B cell (primary cell): ENCODE measurements around the gene MEG3. TPM values are rescaled to one million over a fixed set of nuclear protein-coding genes. Genes with fewer than 3 reads are reported as not detected.

Source experiments
- ATAC-seq: fragments of 200-7000 bp; cut with Tn5 transposase; one replicate; pipeline ENCODE4 v1.10.0; 2021; ENCODE audit warnings: low read depth, mild to moderate bottlenecking, moderate number of reproducible peaks, moderate library complexity
- CTCF ChIA-PET: fragments of 350-600 bp; sonication (Branson Sonifier 250); formaldehyde crosslinking; loops from one replicate; lab custom pipeline; 2021; ENCODE audit warnings: antibody characterized with exemption, inconsistent platforms; lab: Charles Lee
- POLR2A ChIA-PET: fragments of 350-600 bp; sonication (Branson Sonifier 250); formaldehyde crosslinking; loops from one replicate; lab custom pipeline; 2021; ENCODE audit warnings: antibody characterized with exemption; lab: Charles Lee
- DNase-seq: peaks from one replicate; pipeline ENCODE4 v3.0.0; 2013
- H2AFZ ChIP-seq: 2 replicates; pipeline ENCODE4 v1.6.1; 2012; ENCODE audit warnings: mild to moderate bottlenecking, low read depth, low read length; ENCODE audit not compliant: insufficient read depth, poor library complexity, severe bottlenecking
- H3K27ac ChIP-seq, 2 donors: 1 replicate in 1 of 2; 2 replicates in 1 of 2; pipeline ENCODE4 v1.5.1; 2012 to 2013; ENCODE audit warnings: low read length in 2 of 2, mild to moderate bottlenecking in 2 of 2, moderate library complexity in 1 of 2
- H3K27me3 ChIP-seq, 4 experiments: fragments of 200-600 bp in 1 of 4; sonication (generic) in 1 of 4; replicated peaks in 1 of 4; 1 replicate in 2 of 4; 2 replicates in 2 of 4; pipeline versions ENCODE4 v1.6.1 to v1.7.0; 2013 to 2016; ENCODE audit warnings: low read length in 3 of 4, mild to moderate bottlenecking in 2 of 4, mixed read lengths in 1 of 4, moderate library complexity in 1 of 4; ENCODE audit not compliant: insufficient read depth in 4 of 4, control insufficient read depth in 3 of 4; ENCODE audit errors: control extremely low read depth in 1 of 4
- H3K36me3 ChIP-seq, 2 experiments: replicated peaks in 1 of 2; 1 replicate in 1 of 2; 2 replicates in 1 of 2; pipeline versions ENCODE4 v1.6.1 to v1.7.1; 2013; ENCODE audit warnings: low read length in 1 of 2; ENCODE audit not compliant: insufficient read depth in 2 of 2, control insufficient read depth in 1 of 2; ENCODE audit errors: control extremely low read depth in 1 of 2, extremely low read depth in 1 of 2
- H3K4me1 ChIP-seq, 2 donors: fragments of 200-600 bp in 1 of 2; sonication (generic) in 1 of 2; 1 replicate in 1 of 2; 2 replicates in 1 of 2; pipeline versions ENCODE4 v1.5.1 to v1.6.1; 2013 to 2017; ENCODE audit warnings: low read length in 2 of 2; ENCODE audit not compliant: control insufficient read depth in 2 of 2, insufficient read depth in 2 of 2
- H3K4me2 ChIP-seq: replicated peaks from 2 replicates; pipeline ENCODE3; 2012; ENCODE audit warnings: mild to moderate bottlenecking, low read depth, low read length; ENCODE audit not compliant: poor library complexity, severe bottlenecking
- H3K4me3 ChIP-seq, 5 experiments: fragments of 200-600 bp in 1 of 5; sonication (generic) in 1 of 5; 1 replicate in 3 of 5; 2 replicates in 2 of 5; pipeline versions ENCODE4 v1.5.1 to v1.7.0; 2011 to 2016; ENCODE audit warnings: low read length in 4 of 5, mild to moderate bottlenecking in 4 of 5, low read depth in 2 of 5, control low read depth in 1 of 5, moderate library complexity in 1 of 5; ENCODE audit not compliant: insufficient read depth in 1 of 5; ENCODE audit errors: control extremely low read depth in 1 of 5, extremely low read depth in 1 of 5
- H3K79me2 ChIP-seq: fragments of 200-600 bp; sonication (generic); one replicate; pipeline ENCODE4 v1.6.0; 2016; ENCODE audit warnings: low read length; ENCODE audit not compliant: control insufficient read depth, insufficient read depth
- H3K9ac ChIP-seq: fragments of 200-600 bp; sonication (generic); 2 replicates; pipeline ENCODE4 v1.6.1; 2017; ENCODE audit warnings: mild to moderate bottlenecking, low read length, moderate library complexity
- H3K9me3 ChIP-seq, 3 donors: one replicate each; pipeline versions ENCODE4 v1.6.1 to v1.7.1; 2013; ENCODE audit warnings: low read length in 2 of 3; ENCODE audit not compliant: control insufficient read depth in 2 of 3, insufficient read depth in 1 of 3; ENCODE audit errors: control extremely low read depth in 1 of 3
- H4K20me1 ChIP-seq: 2 replicates; pipeline ENCODE4 v1.6.0; 2012; ENCODE audit warnings: mild to moderate bottlenecking, low read length; ENCODE audit not compliant: insufficient read depth, control insufficient read depth, poor library complexity, severe bottlenecking
- H3K27ac Mint-ChIP-seq: one replicate; pipeline ENCODE4 v1.8.0; 2021; ENCODE audit warnings: mixed read lengths
- H3K27me3 Mint-ChIP-seq: one replicate; pipeline ENCODE4 v1.8.0; 2021; ENCODE audit warnings: mixed read lengths
- H3K4me1 Mint-ChIP-seq: one replicate; pipeline ENCODE4 v1.8.0; 2021; ENCODE audit warnings: mixed read lengths
- H3K4me3 Mint-ChIP-seq: one replicate; pipeline ENCODE4 v1.8.0; 2021; ENCODE audit warnings: mixed read lengths
- H3K9me3 Mint-ChIP-seq: one replicate; pipeline ENCODE4 v1.8.0; 2022; ENCODE audit warnings: mixed read lengths; ENCODE audit not compliant: insufficient read depth
- EZH2 ChIP-seq: IDR thresholded peaks from 2 replicates; pipeline ENCODE4 v1.6.1; 2012; ENCODE audit warnings: borderline replicate concordance, low read depth, mild to moderate bottlenecking, moderate library complexity, low read length; ENCODE audit not compliant: insufficient read depth, poor library complexity, severe bottlenecking
- WGBS: methylation state at CpG from one replicate; pipeline ENCODE4 v1.1.5; 2013; ENCODE audit warnings: missing lambda C conversion rate; ENCODE audit not compliant: insufficient coverage; 5-methylcytosine and 5-hydroxymethylcytosine counted together
- intact Hi-C: fragments of 100-400 bp; cut with micrococcal nuclease; formaldehyde crosslinking; loops from one replicate; pipeline ENCODE4 v1.10.0; 2022
- polyA plus RNA-seq: library from polyadenylated mRNA; depleted of rRNA; stranded (reverse); fragments of >200 nt; gene quantifications from 2 replicates; pipeline ENCODE4 v1.2.3, GENCODE V29; 2012
- total RNA-seq, 2 donors: library from RNA; stranded (reverse); fragments of 120-200 nt in 1 of 2; gene quantifications; 1 replicate in 1 of 2; 2 replicates in 1 of 2; pipeline versions ENCODE4 v1.2.3 to v1.2.4, GENCODE V29; 2013 to 2022
- TF ChIP-seq, protein P1 (sequence below): fragments of 200-600 bp; IDR thresholded peaks from one replicate; pipeline ENCODE4 v1.8.0; 2022; ENCODE audit warnings: antibody characterized with exemption, mild to moderate bottlenecking

Gene MEG3
- total and polyA plus RNA-seq, 2 donors (not counting 1 experiment from before 2014, with no cell fraction given), result 0.13 TPM; not detected in 1

DNA sequence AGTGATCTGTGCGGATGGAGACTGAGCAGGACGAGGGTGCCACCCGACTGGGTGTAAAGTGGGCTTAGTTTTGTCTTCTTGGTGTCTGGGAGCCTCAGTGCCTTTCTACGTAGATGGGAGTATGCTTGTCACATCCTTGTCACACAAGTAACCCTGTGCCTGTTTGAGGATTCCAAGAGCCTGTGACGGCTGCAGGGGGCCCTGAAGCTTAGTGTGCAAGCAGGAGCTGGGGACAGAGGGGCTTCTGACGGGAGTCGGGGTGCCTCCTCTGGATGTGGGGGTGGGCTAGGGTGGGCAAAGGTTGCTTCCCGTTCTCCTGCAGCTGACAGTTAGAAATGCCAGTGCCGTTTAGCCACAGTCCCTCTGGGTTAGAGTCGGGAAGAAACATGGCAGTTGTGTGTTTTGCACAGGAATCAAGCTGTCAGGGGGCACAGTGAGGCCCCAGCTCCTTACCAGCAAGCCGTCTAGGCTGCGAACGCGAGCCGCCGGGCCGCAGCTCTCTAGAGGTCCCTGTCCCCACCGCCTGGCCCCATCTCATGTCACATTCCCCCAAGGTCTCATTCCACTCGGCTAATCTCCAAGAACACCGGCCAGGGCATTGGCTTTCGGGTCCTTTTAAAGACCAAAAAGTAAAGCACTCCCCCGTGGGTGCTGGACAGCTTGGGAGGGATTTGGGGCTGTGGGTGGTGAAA, 70.6 kb downstream of the MEG3 start:
- Histone ChIP-seq H4K20me1 (no peaks in the 10 kb centered on the region), H3K27me3 (peaks cover 0 to 25% (median 2%) of the 10 kb centered on the region in 4 experiments), H3K9me3 (peaks cover 0 to 9% (median 0%) of the 10 kb centered on the region in 3 donors), H3K36me3 (no peaks in the 10 kb centered on the region), H3K27ac (no peak overlapping the region), H2AFZ (no peak overlapping the region), H3K4me3 (no peak overlapping the region), H3K9ac (no peak overlapping the region), H3K79me2 (no peaks in the 10 kb centered on the region), H3K4me2 (no peak overlapping the region), H3K4me1 (no peaks in the 10 kb centered on the region)
- ChIA-PET POLR2A (no interaction called here), CTCF (no interaction called here)
- Mint-ChIP-seq H3K27me3 (peaks cover 32% of the 10 kb centered on the region), H3K9me3 (no peaks in the 10 kb centered on the region), H3K4me3 (no peak overlapping the region), H3K4me1 (no peaks in the 10 kb centered on the region), H3K27ac (no peak overlapping the region)
- no peak for ATAC-seq
- TF ChIP-seq EZH2, result no peak
- TF ChIP-seq, protein P1, sequence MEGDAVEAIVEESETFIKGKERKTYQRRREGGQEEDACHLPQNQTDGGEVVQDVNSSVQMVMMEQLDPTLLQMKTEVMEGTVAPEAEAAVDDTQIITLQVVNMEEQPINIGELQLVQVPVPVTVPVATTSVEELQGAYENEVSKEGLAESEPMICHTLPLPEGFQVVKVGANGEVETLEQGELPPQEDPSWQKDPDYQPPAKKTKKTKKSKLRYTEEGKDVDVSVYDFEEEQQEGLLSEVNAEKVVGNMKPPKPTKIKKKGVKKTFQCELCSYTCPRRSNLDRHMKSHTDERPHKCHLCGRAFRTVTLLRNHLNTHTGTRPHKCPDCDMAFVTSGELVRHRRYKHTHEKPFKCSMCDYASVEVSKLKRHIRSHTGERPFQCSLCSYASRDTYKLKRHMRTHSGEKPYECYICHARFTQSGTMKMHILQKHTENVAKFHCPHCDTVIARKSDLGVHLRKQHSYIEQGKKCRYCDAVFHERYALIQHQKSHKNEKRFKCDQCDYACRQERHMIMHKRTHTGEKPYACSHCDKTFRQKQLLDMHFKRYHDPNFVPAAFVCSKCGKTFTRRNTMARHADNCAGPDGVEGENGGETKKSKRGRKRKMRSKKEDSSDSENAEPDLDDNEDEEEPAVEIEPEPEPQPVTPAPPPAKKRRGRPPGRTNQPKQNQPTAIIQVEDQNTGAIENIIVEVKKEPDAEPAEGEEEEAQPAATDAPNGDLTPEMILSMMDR, result no peak
- 80% methylated on average over 18 of the region's 22 CpGs for WGBS
- DNase-seq, result no peak
- intact Hi-C loops, result no loop called here

DNA sequence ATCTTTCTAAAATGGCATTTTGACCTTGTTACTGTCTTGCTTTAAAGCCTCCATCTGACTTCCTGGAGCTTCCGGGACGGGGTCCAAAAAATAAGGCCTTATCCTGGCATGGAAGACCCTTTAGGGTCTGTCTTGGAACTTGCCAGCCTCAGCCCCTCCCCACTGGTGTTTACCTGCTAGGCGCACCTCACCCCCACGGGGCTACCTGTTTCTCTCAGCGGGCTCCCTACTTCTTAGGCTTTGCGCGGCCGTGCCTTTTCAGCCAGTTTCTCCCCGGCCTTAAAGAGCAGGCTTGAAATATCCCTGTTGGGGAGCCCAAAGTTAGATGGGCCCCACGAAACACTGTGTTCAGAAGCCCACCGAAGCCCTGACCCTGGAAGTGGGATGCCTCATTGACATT, 72.5 kb downstream of the MEG3 start:
- Histone ChIP-seq H3K27ac (no peak overlapping the region), H3K9me3 (peaks cover 0 to 22% (median 0%) of the 10 kb centered on the region in 3 donors), H3K4me1 (no peaks in the 10 kb centered on the region), H3K36me3 (no peaks in the 10 kb centered on the region), H3K9ac (no peak overlapping the region), H3K27me3 (peaks cover 0 to 34% (median 3%) of the 10 kb centered on the region in 4 experiments), H4K20me1 (no peaks in the 10 kb centered on the region), H2AFZ (no peak overlapping the region), H3K4me3 (no peak overlapping the region), H3K79me2 (no peaks in the 10 kb centered on the region), H3K4me2 (no peak overlapping the region)
- ATAC-seq (no peak), DNase-seq (no peak)
- ChIA-PET CTCF (no interaction called here), POLR2A (no interaction called here)
- WGBS, result 75% methylated on average over 10 of the region's 11 CpGs
- Mint-ChIP-seq H3K4me3 (no peak overlapping the region), H3K4me1 (no peaks in the 10 kb centered on the region), H3K27ac (no peak overlapping the region), H3K27me3 (peaks cover 49% of the 10 kb centered on the region), H3K9me3 (no peaks in the 10 kb centered on the region)
- intact Hi-C loops, result no loop called here
- TF ChIP-seq, protein P1, result no peak
- no peak for TF ChIP-seq EZH2
